IPS-18c (cell line): ENCODE results near the gene NGDN.
"Not testable (repeated sequence)": the region's sequence is repeated elsewhere in the genome, so short reads cannot be mapped to it uniquely, and the experiment has no call there.

Experiments used
- H3K4me3 ChIP-seq: 2 replicates; pipeline ENCODE4 v1.7.0; 2013; ENCODE audit warnings: low read depth, mild to moderate bottlenecking, low read length, moderate library complexity; ENCODE audit not compliant: insufficient read depth
- H3K9me3 ChIP-seq: one replicate; pipeline ENCODE4 v1.6.1; 2013; ENCODE audit warnings: mild to moderate bottlenecking, low read length, moderate library complexity; ENCODE audit not compliant: control insufficient read depth, insufficient read depth

NGDN gene

GRCh38 chr14:23454445-23454856, 15.1 kb upstream of the NGDN start:
- H3K4me3 ChIP-seq = no peak overlapping the region
- peaks cover 2% of the 10 kb centered on the region for H3K9me3 ChIP-seq

- H3K9me3 ChIP-seq, H3K4me3 ChIP-seq: not testable (repeated sequence)
Measured at GRCh38 chr14:23456883-23457586, 12.5 kb upstream of the NGDN start.

GRCh38 chr14:23457587-23458445, 11.7 kb upstream of the NGDN start:
- Histone ChIP-seq H3K9me3 (no peaks in the 10 kb centered on the region), H3K4me3 (no peak overlapping the region)

DNA sequence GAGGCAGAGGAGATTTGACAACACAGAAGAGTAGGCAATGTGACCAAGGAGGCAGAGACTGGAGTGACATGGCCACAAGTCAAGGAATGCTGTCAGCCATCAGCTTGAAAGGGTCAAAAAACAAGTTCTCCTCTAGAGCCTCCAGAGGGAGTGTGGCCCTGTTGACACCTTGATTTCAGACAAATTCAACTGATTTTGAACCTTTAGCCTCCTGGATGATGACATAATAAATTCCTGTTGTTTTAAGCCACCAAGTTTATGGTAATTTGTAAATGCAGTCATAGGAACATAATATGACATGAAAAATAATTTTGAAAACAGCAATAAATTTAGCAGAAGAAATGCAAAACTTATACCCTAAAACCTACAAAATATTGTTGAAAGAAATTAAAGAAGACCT, 8.5 kb upstream of the NGDN start:
- Histone ChIP-seq H3K4me3 (no peak overlapping the region), H3K9me3 (no peaks in the 10 kb centered on the region)

DNA sequence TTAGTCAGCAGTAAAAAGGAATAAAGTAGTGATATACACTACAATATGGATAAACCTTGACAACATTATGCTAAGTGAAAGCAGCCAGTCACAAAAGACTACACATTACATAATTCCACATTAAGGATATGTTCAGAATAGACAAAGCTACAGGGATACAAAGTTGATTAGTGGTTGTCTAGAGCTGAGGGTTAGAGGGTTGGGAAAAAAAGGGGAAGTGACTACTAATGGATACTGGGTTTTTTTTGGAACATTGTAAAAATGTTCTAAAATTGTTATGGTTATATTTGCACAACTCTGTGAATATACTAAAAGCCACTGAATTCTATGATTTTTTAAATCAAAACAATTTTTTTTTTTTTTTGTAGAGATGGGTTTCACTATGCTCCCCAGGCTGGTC, 4.8 kb upstream of the NGDN start:
- Histone ChIP-seq H3K4me3 (no peak overlapping the region), H3K9me3 (no peaks in the 10 kb centered on the region)

- no peaks in the 10 kb centered on the region for H3K9me3 ChIP-seq
- no peak overlapping the region for H3K4me3 ChIP-seq
Measured at GRCh38 chr14:23465261-23465660, 4.2 kb upstream of the NGDN start.

DNA sequence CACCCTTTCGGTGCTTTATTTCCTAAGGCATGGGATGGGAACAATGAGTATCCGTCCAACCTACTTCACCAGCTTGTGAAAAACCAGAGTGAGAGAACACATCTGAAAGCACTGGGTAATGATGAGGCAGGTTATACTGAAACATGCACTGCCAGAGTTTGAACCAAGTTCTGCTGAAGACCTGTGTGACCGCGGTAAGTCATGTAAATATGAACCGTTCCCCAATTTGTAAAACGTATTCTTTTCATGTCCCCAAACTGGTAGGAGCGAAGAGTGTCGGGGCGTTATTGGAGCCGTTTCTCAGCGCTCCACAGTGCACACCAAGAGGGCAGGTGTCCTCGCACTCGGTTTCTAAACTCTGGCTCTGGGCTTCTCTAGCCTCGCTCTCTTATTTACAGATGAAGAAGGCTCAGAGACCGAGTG, 788 bp upstream of the NGDN start:
- peak overlapping the region; percentile 37; the same call in 1 of the 2 replicates for H3K4me3 ChIP-seq
- H3K9me3 ChIP-seq = no peaks in the 10 kb centered on the region

- Histone ChIP-seq H3K4me3 (peak overlapping the region; percentile 98), H3K9me3 (no peaks in the 10 kb centered on the region)
Measured at GRCh38 chr14:23469906-23470403, 452 bp downstream of the NGDN start.

- Histone ChIP-seq H3K9me3 (no peaks in the 10 kb centered on the region), H3K4me3 (no peak overlapping the region)
Measured at GRCh38 chr14:23470947-23471346, 1.4 kb downstream of the NGDN start.

DNA sequence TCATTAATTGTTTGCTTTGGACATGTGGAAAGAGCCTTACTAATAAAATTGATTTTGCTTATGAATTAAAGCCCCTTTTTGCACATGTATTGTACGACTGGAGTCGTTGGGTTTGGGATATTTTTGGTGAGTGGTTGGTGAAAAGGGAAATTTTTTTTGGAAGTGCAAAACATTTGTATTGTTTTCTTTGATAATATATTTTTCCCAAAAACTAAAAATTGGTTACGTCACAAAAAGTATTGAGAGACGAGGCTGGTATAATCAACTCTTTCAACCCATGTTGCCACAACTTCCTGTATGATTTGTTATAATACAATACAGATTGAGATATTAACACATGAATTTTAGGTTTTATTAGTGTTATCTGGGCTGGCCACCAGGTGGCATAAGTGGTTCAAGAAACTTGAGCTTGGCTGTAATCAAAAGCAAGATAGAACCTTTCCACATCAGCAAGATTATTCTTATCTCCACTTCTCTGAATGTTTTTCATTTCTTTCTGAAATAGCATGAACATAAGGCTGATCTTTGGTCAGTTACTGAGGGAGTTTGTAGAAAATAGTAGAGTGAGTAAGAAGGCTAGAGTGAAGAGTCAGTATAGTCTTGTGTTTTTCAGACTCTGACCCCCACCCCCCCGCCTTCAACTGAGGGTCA, 8.7 kb downstream of the NGDN start:
- no peaks in the 10 kb centered on the region for H3K9me3 ChIP-seq
- no peak overlapping the region for H3K4me3 ChIP-seq

DNA sequence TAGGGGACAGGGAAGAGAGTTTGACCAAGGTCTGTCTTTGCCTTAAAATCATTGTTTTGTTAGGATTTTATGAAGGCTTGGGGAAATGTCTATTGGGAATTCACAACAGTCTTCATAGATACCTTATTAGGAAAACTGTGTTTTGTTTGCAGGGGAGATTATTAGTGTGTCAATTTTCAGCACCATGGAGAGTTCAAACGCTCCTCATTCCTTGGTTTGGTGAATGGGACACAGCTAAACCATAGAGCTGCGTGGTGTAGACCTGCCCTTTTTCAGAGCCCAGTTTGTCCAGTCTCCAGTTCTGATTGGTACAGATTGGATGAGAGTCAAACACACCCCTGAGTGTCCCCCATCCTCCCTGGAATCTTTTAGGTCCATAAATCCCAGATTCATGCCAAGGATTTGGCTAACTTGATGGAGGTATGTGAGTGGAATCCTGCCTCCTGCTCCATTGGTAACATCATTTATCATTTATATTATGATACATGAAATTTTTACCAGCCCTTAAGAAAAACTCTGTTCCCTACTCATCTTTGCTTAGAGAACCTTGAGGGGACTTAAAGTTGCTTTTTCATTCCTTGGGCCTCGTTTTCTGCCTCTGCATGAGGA, 12.0 kb downstream of the NGDN start:
- no peaks in the 10 kb centered on the region for H3K9me3 ChIP-seq
- no peak overlapping the region for H3K4me3 ChIP-seq

GRCh38 chr14:23481979-23482822, 12.7 kb downstream of the NGDN start:
- no peaks in the 10 kb centered on the region for H3K9me3 ChIP-seq
- no peak overlapping the region for H3K4me3 ChIP-seq

GRCh38 chr14:23482823-23483148, 13.3 kb downstream of the NGDN start:
- Histone ChIP-seq H3K4me3 (no peak overlapping the region), H3K9me3 (no peaks in the 10 kb centered on the region)

- no peak overlapping the region for H3K4me3 ChIP-seq
- no peaks in the 10 kb centered on the region for H3K9me3 ChIP-seq
Measured at GRCh38 chr14:23483236-23483854, 13.8 kb downstream of the NGDN start.

DNA sequence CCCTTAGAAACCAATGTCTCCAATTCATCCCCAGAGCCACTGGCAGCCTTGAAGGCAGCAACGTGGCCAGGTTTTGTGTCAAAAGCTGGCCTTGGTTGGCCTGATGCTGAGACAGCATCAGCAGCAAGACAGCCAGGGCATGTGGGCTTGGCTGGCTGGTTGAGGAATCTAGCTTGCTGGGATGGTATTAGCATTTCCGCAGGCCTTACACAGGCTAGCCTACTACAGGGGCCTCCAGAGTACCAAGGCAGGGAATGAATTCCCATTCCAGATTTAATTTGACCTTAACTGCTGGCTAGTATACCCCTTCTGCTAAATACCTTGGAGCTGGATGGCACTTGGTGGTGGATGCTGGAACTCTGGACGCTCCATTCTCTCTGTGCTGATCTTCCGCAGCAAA, 15.8 kb downstream of the NGDN start:
- Histone ChIP-seq H3K4me3 (no peak overlapping the region), H3K9me3 (no peaks in the 10 kb centered on the region)

DNA sequence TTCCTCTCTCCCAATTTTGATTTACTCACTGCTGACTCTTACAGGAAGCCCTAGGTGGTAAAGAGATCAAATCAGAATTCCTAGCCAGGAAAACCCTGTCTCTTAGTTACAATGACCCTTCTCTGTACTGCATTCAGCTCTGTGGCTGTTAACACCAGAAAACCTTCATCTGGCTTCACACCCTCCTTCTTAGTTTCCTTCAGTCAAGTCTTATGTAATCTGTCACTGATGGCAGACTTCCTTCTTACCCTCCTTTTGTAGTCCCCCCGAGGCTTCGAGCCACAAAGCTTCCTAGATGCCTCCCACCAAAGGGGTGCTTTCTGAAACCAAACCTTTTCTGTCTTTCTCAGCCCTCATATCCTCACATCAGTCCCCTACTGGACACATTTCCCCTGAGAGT, 16.5 kb downstream of the NGDN start:
- Histone ChIP-seq H3K4me3 (no peak overlapping the region), H3K9me3 (no peaks in the 10 kb centered on the region)
